Activated T-cell treated with anti-CD3 and anti-CD28 coated beads, Interleukin-2, amount 50 U/mL, for 24 hours (primary cell): Measurements from ENCODE around the gene DGKH.

Experiments used
- DNase-seq: peaks from one replicate; pipeline ENCODE4 v3.0.0-alpha.2; 2020
- H3K27ac Mint-ChIP-seq: 2 replicates; pipeline ENCODE4 v1.8.0; 2020; ENCODE audit warnings: mild to moderate bottlenecking, mixed read lengths
- H3K27me3 Mint-ChIP-seq: 2 replicates; pipeline ENCODE4 v1.8.0; 2020; ENCODE audit warnings: mixed read lengths
- H3K36me3 Mint-ChIP-seq: 2 replicates; pipeline ENCODE4 v1.8.0; 2020; ENCODE audit warnings: low read depth, mixed read lengths
- H3K4me1 Mint-ChIP-seq: 2 replicates; pipeline ENCODE4 v1.8.0; 2020; ENCODE audit warnings: low read depth, mixed read lengths
- H3K4me3 Mint-ChIP-seq: 2 replicates; pipeline ENCODE4 v1.8.0; 2020; ENCODE audit warnings: mild to moderate bottlenecking, moderate library complexity, mixed read lengths
- H3K9me3 Mint-ChIP-seq: 2 replicates; pipeline ENCODE4 v1.8.0; 2020; ENCODE audit warnings: mixed read lengths

Gene DGKH

DNA sequence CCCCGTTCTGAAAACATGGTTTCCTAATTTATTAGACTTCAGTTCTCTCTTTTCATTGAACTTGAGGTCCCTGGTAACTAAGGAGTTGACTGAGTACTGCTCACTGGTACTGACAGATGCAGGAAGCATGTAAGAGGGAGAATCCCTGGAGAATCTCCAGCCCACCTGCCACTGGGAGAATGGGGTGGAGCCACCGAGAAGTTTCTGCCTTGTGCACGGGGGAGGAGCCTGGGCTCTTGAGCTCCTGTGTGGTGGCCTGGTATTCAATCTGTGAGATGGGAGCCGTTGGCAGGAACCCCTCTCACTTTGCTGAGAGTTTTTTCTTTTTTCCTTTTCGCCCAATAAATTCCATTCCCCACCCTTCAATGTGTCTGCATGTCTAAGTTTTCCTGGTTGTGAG is 210.3 kb downstream of the DGKH start:
- no peaks in the 10 kb centered on the region for H3K36me3 Mint-ChIP-seq
- H3K4me1 Mint-ChIP-seq: peaks cover 8% of the 10 kb centered on the region

DNA sequence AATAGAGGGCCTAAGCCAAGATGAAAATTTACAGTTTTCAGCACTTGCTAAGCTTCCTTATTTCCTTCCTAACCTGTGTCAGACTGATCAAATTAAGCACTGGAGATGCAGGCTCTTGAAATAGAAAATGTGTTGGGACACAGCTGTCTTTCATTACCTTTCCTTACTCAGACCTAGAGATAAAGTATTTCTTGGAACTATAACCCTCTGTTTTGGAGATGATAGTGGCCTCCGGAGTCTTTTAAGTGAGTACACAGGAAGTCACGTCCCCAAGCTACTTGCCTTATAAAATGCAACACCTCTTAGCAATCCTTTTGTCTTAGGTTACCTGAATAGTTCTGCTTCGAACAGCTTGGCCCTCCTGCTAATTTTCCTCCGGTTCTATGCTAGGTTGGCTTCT is 211.1 kb downstream of the DGKH start:
- Mint-ChIP-seq H3K27me3 (no peaks in the 10 kb centered on the region), H3K4me3 (no peak overlapping the region), H3K27ac (no peak overlapping the region)

More for the DNA sequence above, 210.3 kb downstream of the DGKH start:
- no peak for DNase-seq
- H3K9me3 Mint-ChIP-seq: no peaks in the 10 kb centered on the region
- no peak overlapping the region for H3K27ac Mint-ChIP-seq
- H3K4me3 Mint-ChIP-seq: no peak overlapping the region
- no peaks in the 10 kb centered on the region for H3K27me3 Mint-ChIP-seq

DNA sequence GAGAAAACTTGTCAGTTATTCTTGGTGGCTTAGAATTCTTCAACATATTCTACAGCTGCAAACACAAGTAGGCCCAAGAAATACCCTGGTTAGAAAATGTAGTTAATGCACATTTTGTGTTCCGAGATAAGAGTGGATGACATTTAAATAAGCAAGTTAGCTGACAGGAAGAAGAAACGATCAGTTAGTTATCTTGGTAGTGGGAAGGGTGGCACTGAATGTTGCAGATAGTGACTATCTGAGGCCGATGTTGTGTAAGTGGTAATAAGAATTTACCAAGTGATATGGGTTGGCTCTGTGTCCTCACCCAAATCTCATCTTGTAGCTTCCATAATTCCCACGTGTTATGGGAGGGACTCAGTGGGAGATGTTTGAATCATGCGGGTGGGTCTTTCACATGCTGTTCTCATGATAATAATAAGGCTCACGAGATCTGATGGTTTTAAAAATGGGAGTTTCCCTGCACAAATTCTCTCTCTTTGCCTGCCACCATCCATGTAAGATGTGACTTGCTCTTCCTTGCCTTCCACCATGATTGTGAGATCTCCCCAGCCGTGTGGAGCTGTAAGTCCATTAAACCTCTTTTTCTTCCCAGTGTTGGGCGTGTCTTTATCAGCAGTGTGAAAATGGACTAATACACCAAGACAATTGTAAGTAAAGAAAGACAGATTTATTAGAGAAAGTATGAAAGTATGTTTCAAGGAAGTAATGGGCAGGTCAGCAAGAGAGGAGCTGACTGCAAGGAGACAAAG is 212.6 kb downstream of the DGKH start:
- Mint-ChIP-seq H3K27me3 (no peaks in the 10 kb centered on the region), H3K27ac (no peak overlapping the region), H3K36me3 (no peaks in the 10 kb centered on the region), H3K4me3 (no peak overlapping the region), H3K4me1 (peaks cover 8% of the 10 kb centered on the region), H3K9me3 (no peaks in the 10 kb centered on the region)
- no peak for DNase-seq

More for the DNA sequence above, 211.1 kb downstream of the DGKH start:
- DNase-seq: no peak
- H3K9me3 Mint-ChIP-seq: no peaks in the 10 kb centered on the region
- no peaks in the 10 kb centered on the region for H3K36me3 Mint-ChIP-seq
- peaks cover 8% of the 10 kb centered on the region for H3K4me1 Mint-ChIP-seq

DNA sequence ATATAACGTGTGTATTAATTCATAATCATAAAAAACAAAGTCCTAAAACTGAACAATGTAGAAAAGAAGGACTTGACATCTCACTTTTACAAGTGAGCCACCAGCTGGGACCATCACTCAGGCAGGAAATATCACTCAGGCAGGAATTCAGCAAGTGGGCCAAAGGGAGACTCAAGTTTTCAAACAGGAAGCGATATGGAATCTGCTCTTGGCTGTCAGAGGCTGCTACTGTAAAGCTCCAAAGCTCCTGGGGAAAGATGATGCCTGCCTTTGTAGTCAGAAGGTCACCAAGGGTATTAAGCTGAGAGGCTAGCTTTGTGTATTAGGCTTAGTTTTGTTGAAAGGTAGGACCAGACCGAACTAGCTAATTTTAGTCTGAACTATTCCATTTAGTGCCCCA is 218.0 kb downstream of the DGKH start:
- no peak for DNase-seq

DNA sequence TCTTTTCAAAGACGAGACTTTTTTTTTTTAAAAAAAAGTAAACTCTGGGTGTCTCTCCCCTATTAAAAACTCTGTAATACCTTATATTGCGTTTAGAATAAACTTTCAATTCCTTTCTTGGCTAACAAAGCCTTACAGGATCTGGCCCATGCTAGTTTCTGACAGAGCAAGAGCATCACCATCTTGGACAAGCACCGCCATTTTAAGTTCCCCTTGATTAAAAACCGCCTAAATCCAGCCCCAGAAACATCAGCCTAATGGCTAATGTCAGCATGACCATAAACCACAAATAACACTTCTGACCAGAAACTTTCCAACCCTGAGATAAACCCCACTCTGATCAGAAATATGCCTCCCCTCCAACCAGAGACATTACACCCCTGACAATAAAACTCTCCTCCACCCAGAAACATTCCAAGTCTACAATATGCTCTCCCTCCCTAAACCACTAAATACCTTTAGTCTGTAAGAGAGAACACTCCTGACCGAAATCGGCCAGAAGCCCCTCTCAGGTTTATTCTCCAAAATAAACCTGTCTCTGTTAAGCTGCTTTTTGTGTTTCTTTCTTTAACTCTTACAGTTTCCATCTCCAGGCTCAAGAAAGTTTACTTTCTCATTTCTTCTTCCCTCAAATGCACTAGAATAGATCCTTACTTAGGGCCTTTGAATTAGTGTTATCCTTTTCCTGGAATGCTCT is 221.9 kb downstream of the DGKH start:
- Mint-ChIP-seq H3K36me3 (peaks cover 29% of the 10 kb centered on the region), H3K4me1 (peaks cover 39% of the 10 kb centered on the region), H3K27me3 (no peaks in the 10 kb centered on the region), H3K4me3 (peak overlapping the region; percentile 99), H3K27ac (peak overlapping the region; percentile 98), H3K9me3 (peaks cover 6% of the 10 kb centered on the region)
- DNase-seq: no peak

More for the DNA sequence above, 218.0 kb downstream of the DGKH start:
- no peaks in the 10 kb centered on the region for H3K27me3 Mint-ChIP-seq
- H3K4me1 Mint-ChIP-seq: peaks cover 15% of the 10 kb centered on the region
- H3K9me3 Mint-ChIP-seq: peaks cover 6% of the 10 kb centered on the region
- H3K36me3 Mint-ChIP-seq: peaks cover 3% of the 10 kb centered on the region
- H3K27ac Mint-ChIP-seq: no peak overlapping the region
- H3K4me3 Mint-ChIP-seq: no peak overlapping the region

DNA sequence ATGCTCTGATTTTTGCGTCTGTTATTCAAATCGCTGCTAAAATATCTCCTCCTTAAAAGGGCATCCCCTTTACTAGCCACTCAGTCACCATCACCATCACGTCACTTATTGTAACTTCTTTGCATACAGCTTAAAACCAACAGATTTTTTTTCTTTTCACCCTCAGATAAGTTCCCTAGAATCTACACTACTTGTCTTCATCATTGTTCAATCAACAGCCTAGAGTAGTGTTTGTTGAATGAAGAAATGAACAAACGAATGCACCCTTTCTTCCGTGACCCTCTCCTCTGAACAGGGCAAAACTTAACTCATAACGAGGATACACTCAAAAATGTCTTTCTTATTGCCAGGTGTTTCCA is 222.4 kb downstream of the DGKH start:
- Mint-ChIP-seq H3K27me3 (no peaks in the 10 kb centered on the region), H3K27ac (peak overlapping the region; percentile 98), H3K36me3 (peaks cover 34% of the 10 kb centered on the region), H3K4me1 (peaks cover 45% of the 10 kb centered on the region), H3K4me3 (peak overlapping the region; percentile 99), H3K9me3 (peaks cover 6% of the 10 kb centered on the region)
- DNase-seq: no peak

DNA sequence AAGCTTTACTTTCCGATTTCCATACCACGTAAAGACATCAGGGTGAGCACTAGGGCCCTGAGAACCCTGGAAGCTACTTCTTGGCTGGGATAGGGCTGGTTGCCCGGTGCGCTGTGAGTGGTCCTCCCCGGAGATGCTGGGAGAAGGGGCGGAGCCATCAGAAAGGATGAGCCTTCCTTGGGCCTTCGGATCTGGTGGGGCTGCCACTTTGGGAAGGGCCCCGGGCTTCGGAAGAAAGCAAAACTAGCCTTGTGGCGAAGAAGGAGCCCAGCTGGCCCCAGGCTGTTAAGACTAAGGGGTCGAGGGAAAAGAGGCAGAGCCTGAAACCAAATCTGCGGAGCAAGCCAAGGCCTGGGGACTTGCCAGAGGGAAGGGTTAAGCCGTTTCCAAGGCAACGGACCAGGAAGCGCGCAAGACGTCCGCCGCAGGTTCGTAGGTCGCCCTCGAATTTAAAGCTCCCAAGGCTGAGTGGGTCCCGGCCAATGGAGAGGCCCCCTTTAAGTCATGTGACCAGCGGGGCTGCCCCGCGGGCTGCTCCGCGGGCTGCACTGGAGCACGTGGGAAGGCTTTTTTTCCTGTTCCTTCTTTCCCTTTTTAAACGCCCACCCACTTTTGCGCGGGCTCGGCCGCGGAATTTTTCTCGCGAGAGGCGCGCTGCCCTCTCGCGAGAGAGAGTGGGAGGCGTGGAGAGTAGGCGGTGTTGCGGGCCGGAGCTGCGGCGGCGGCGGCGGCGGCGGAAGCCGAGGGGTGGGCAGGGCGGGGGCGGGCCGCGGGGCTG is 223.1 kb downstream of the DGKH start:
- H3K36me3 Mint-ChIP-seq: peaks cover 37% of the 10 kb centered on the region
- DNase-seq: peak; percentile 92
- H3K27me3 Mint-ChIP-seq: no peaks in the 10 kb centered on the region
- H3K27ac Mint-ChIP-seq: peak overlapping the region; percentile 98
- peaks cover 50% of the 10 kb centered on the region for H3K4me1 Mint-ChIP-seq
- H3K4me3 Mint-ChIP-seq: peak overlapping the region; percentile 99
- H3K9me3 Mint-ChIP-seq: peaks cover 6% of the 10 kb centered on the region

DNA sequence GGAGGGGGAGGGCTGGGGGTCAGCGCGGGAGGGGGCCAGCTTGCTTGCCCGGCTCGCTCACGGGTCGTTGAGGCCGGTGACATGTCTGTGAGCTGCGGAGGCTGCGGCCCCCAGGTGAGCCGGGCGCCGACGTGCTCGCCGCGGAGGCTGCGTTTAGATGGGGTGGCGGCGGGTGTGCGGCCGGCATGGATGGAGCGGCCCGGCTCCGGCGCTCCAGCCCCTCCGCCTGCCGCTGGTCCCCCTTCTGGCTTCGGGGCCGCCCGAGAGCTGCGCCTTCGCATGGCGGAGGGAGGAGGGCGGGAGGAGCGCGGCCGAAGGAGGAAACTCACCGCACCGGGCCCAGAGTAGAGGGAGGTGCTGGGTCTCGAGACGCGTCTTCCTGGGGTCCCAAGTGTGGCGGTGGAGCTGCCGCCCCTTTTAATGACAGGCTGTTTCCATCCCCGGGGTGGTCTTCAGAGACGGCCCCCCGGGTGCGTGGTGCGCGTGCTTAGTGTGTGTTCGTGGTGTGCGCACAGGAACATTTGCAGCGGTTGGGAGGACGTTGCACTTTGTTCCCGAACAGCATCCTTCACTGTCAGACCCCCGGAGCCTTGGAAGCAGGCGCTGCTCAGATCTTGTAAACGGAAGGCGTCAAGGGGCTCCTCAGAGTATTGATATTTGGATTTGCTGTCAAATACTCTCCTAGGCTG is 223.8 kb downstream of the DGKH start, which contains the start of gene AKAP11:
Gene AKAP11 (plus strand): TSS at position 38 of the 689 bp plus-strand sequence. CDS start 14,197 bp downstream, outside the sequence.
- Mint-ChIP-seq H3K36me3 (peaks cover 41% of the 10 kb centered on the region), H3K27ac (peak within 1 kb of the TSS; percentile 98), H3K9me3 (peaks cover 6% of the 10 kb centered on the region), H3K27me3 (no peaks in the 10 kb centered on the region), H3K4me1 (peaks cover 55% of the 10 kb centered on the region), H3K4me3 (peak within 1 kb of the TSS; percentile 99)
- peak; percentile 78 for DNase-seq

DNA sequence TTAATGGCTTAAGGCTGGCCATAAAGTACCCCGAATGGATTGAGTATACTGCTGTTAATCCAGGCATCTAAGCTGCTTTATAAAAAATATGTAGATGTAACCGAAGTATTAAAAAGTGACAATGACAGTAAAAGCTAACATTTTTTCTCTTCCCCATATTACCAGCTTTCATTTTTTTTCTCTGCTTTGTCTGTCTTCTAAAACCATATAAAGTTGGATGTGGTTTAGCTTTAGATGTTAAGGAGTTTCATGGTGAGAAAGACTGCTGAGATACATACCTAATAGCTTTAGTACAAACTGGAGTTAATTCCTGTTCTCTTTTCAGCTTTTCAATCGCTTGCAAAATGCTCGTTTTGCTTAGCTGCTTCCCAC is 224.3 kb downstream of the DGKH start:
- peak overlapping the region; percentile 99 for H3K4me3 Mint-ChIP-seq
- peaks cover 61% of the 10 kb centered on the region for H3K4me1 Mint-ChIP-seq
- no peaks in the 10 kb centered on the region for H3K27me3 Mint-ChIP-seq
- H3K27ac Mint-ChIP-seq: peak overlapping the region; percentile 98
- DNase-seq: no peak
- peaks cover 47% of the 10 kb centered on the region for H3K36me3 Mint-ChIP-seq
- peaks cover 6% of the 10 kb centered on the region for H3K9me3 Mint-ChIP-seq

DNA sequence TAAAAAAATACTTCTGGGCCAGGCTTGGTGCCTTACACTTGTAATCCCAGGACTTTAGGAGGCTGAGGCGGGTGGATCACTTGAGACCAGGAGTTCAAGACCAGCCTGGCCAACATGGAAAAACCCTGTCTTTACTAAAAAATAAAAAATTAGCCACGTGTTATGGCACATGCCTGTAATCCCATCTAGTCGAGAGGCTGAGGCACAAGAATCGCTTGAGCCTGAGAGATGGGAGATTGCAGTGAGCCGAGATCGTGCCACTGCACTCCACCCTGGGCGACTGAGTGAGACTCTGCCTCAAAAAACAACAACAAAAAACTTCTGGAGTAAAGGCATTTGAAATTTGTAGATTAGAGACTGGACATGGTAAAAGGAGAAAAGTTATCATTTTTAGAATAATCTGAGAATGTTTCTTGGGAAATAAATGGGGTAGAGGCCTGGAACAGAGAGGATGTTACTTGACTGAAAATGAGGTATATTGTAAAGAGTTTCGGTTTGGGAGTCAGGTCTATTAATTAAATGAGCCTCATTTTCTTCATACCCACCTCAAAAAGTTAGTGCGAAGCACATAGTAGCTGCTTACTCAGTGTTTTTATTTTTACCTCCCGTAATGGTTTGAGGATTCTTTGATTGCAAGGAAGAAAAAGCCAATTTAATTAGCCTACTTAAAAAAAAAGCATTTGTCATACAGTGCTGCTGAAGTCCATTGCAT is 226.1 kb downstream of the DGKH start:
- Mint-ChIP-seq H3K4me3 (peak overlapping the region; percentile 99), H3K27me3 (no peaks in the 10 kb centered on the region), H3K27ac (peak overlapping the region; percentile 93), H3K4me1 (peaks cover 66% of the 10 kb centered on the region), H3K36me3 (peaks cover 53% of the 10 kb centered on the region), H3K9me3 (peaks cover 6% of the 10 kb centered on the region)
- DNase-seq: no peak

DNA sequence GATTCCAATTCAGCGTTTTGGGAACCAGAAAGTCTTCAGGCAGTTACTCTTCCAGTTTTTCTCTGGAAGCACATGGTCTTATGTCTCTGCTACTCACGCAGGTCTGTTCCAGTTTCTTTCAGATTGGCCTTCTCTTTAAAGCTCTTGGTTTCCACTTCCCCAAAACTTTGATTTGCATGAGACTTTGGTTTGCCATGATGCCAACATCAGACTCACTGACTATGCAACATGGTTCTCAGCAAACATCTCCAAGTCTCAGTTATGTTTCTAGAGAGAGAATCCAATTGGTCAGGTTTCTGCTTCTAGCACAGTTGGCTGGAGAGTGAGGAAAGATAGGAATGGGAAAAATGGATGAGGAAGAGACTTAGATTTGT is 226.6 kb downstream of the DGKH start:
- Mint-ChIP-seq H3K27ac (peak overlapping the region; percentile 93), H3K36me3 (peaks cover 53% of the 10 kb centered on the region), H3K9me3 (peaks cover 4% of the 10 kb centered on the region), H3K4me3 (peak overlapping the region; percentile 99), H3K27me3 (no peaks in the 10 kb centered on the region), H3K4me1 (peaks cover 65% of the 10 kb centered on the region)
- no peak for DNase-seq

DNA sequence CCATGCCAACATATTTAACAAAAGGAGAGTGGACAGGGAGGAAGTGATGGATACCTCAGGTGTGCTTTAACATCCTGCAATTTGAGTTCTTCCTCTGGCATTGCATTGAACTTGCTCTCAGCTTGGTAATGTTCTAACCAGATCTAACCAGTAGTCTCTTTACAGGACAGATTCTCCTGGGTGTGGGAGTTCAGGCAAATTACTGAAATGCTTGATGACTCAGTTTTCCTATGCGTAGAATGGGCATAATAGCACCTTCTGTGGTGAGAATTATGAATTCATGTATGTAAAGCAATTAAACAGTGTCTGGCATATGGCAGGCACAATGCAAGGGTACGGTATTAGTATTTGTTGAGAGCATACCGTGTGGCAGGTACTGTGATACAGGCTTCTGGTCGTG is 227.1 kb downstream of the DGKH start:
- Mint-ChIP-seq H3K27ac (peak overlapping the region; percentile 93), H3K4me1 (peaks cover 61% of the 10 kb centered on the region)

DNA sequence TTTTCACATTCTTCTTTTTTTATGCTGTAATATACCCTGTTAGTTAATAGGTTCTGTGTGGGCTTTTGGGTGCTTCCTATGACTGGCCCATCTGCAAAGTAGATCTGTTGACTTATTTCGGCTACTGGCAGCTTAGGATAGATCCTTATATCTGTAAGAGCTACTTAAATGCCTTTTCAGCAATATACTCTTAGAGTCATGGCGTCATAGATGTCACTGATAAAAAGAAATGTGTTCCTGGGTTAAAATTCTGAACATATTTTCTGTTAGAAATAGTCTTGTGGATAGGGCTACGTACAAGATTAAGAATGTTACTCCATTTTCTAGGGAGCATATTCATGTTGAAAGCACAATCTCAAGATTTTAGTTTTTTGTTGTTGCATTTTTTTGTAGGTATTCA is 228.2 kb downstream of the DGKH start:
- Mint-ChIP-seq H3K9me3 (no peaks in the 10 kb centered on the region), H3K27ac (peak overlapping the region; percentile 59), H3K27me3 (no peaks in the 10 kb centered on the region), H3K36me3 (peaks cover 49% of the 10 kb centered on the region), H3K4me1 (peaks cover 51% of the 10 kb centered on the region), H3K4me3 (peak overlapping the region; percentile 47)
- no peak for DNase-seq

More for the DNA sequence above, 227.1 kb downstream of the DGKH start:
- Mint-ChIP-seq H3K9me3 (no peaks in the 10 kb centered on the region), H3K4me3 (peak overlapping the region; percentile 99), H3K36me3 (peaks cover 53% of the 10 kb centered on the region), H3K27me3 (no peaks in the 10 kb centered on the region)
- DNase-seq: no peak
